Effector memory CD8-positive, alpha-beta T cell (primary cell): ENCODE data around the gene RGS7BP.

Source experiments
- ATAC-seq: fragments of 150-1000 bp; cut with Tn5 transposase; replicated peaks from 2 replicates; pipeline ENCODE4 v1.10.0; 2021; ENCODE audit warnings: mild to moderate bottlenecking, moderate library complexity
- DNase-seq, 3 experiments: peaks; one replicate each; pipeline ENCODE4 v3.0.0; 2021
- H3K27ac Mint-ChIP-seq, 2 donors: one replicate each; pipeline ENCODE4 v1.8.0; 2022; ENCODE audit warnings: mild to moderate bottlenecking in 2 of 2, mixed read lengths in 2 of 2, moderate library complexity in 2 of 2
- H3K27me3 Mint-ChIP-seq, 2 donors: one replicate each; pipeline ENCODE4 v1.8.0; 2022; ENCODE audit warnings: mixed read lengths in 2 of 2
- H3K36me3 Mint-ChIP-seq: one replicate; pipeline ENCODE4 v1.8.0; 2022; ENCODE audit warnings: mild to moderate bottlenecking, moderate library complexity, mixed read lengths; ENCODE audit not compliant: insufficient read depth
- H3K4me1 Mint-ChIP-seq, 2 donors: one replicate each; pipeline ENCODE4 v1.8.0; 2022; ENCODE audit warnings: low read depth in 2 of 2, mixed read lengths in 2 of 2
- H3K4me3 Mint-ChIP-seq, 2 donors: one replicate each; pipeline ENCODE4 v1.8.0; 2022; ENCODE audit warnings: mild to moderate bottlenecking in 2 of 2, mixed read lengths in 2 of 2, moderate library complexity in 2 of 2
- H3K9me3 Mint-ChIP-seq, 2 donors: one replicate each; pipeline ENCODE4 v1.8.0; 2022; ENCODE audit warnings: mixed read lengths in 2 of 2

The RGS7BP gene

DNA sequence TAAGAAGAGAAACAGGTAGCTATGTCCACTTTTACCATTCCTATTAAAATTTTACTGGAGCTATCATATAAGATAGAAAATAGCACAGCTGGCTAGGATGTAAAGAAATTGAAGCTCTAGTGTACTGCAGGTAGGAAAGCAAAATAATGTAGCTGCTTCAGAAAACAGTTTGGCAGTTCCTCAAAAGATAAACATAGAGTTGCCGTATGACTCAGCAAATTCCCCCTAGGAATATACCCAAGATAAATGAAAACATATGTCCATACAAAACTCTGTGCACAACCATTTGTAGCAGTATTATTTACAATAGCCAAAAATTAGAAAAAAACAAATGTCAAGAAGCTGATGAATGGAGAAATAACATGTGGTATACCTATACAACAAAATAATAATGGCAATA, 119.9 kb downstream of the RGS7BP start:
- Mint-ChIP-seq H3K27me3 (peaks cover 37 to 38% of the 10 kb centered on the region in 2 donors), H3K4me3 (no peak overlapping the region), H3K9me3 (no peaks in the 10 kb centered on the region), H3K36me3 (no peaks in the 10 kb centered on the region), H3K27ac (no peak overlapping the region), H3K4me1 (no peaks in the 10 kb centered on the region)
- ATAC-seq (no peak), DNase-seq (no peak)

- H3K27me3 Mint-ChIP-seq: peaks cover 10 to 16% of the 10 kb centered on the region in 2 donors
- H3K4me3 Mint-ChIP-seq: no peak overlapping the region
- H3K4me1 Mint-ChIP-seq: no peaks in the 10 kb centered on the region
- H3K27ac Mint-ChIP-seq: no peak overlapping the region
- no peaks in the 10 kb centered on the region for H3K36me3 Mint-ChIP-seq
- DNase-seq (no peak), ATAC-seq (no peak)
- no peaks in the 10 kb centered on the region for H3K9me3 Mint-ChIP-seq
Observed at GRCh38 chr5:64628901-64629300, 123.1 kb downstream of the RGS7BP start.

- Mint-ChIP-seq H3K4me3 (no peak overlapping the region), H3K4me1 (no peaks in the 10 kb centered on the region), H3K27ac (no peak overlapping the region), H3K36me3 (no peaks in the 10 kb centered on the region), H3K9me3 (no peaks in the 10 kb centered on the region), H3K27me3 (peaks cover under 1 to 6% of the 10 kb centered on the region in 2 donors)
- ATAC-seq: no peak
- DNase-seq: no peak
Observed at GRCh38 chr5:64629841-64630240, 124.0 kb downstream of the RGS7BP start.

DNA sequence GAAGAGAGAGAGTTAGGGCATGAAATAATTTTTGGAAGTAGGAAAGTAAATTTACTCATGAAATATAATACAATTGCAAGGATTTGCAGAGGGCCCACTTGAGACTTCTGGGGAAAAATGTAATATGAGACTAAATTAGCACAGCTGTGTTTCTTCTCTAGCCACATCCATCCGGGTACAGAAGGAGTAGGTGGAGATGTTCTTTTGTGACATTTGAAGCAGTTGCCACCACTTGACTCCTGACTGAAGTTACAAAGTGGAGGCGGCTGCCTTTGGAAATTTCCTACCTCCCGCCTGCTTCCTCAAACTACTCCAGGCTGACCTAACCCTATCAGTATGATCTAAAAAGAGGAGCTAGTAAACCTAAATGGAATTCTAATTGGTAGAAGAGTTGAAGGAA, 126.4 kb downstream of the RGS7BP start:
- H3K4me1 Mint-ChIP-seq: peaks cover 3 to 4% of the 10 kb centered on the region in 2 donors
- no peaks in the 10 kb centered on the region for H3K9me3 Mint-ChIP-seq
- no peak for DNase-seq

GRCh38 chr5:64634997-64635686, 129.3 kb downstream of the RGS7BP start:
- Mint-ChIP-seq H3K4me1 (peaks cover 5 to 7% of the 10 kb centered on the region in 2 donors), H3K9me3 (no peaks in the 10 kb centered on the region), H3K27me3 (peaks cover 27 to 31% of the 10 kb centered on the region in 2 donors), H3K27ac (no peak overlapping the region), H3K4me3 (no peak overlapping the region), H3K36me3 (no peaks in the 10 kb centered on the region)
- DNase-seq: no peak
- peak; percentile 45 for ATAC-seq

More for the DNA sequence above, 126.4 kb downstream of the RGS7BP start:
- Mint-ChIP-seq H3K27me3 (peaks cover 5 to 12% of the 10 kb centered on the region in 2 donors), H3K36me3 (no peaks in the 10 kb centered on the region), H3K27ac (no peak overlapping the region), H3K4me3 (no peak overlapping the region)
- no peak for ATAC-seq

GRCh38 chr5:64637144-64637543, 131.3 kb downstream of the RGS7BP start:
- Mint-ChIP-seq H3K27ac (no peak overlapping the region), H3K9me3 (no peaks in the 10 kb centered on the region), H3K36me3 (no peaks in the 10 kb centered on the region), H3K4me3 (no peak overlapping the region), H3K27me3 (peaks cover 27 to 31% of the 10 kb centered on the region in 2 donors), H3K4me1 (peaks cover 5 to 7% of the 10 kb centered on the region in 2 donors)
- peak; percentile 31 for ATAC-seq
- no peak for DNase-seq

DNA sequence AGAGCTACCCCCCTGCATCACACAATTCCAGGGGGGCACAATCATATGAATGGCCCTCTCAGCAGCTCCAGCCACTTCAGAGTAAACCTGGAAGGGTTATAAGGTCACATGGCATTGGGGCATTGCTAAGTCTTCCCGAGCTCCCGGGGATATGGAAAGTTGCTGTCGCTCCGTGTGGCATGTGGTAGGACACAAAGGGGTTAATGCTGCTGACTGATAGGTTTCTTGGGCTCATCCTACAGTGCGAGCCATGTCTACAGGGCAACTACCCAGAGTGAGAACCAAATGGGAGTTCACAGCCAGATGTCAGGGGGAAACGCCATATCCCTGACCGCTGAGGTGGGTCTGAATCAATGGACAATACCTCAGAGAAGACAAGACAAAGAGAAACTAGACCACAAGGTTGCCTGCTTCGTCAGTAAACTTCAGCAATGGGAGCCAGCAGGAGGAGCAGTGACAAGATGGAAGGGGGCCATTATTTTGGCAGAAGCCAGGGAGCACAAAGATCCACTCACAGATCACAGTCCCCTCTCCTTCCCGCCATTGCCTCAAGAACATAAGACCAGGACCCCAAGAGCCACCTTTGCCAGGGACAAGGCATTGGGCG, 132.1 kb downstream of the RGS7BP start:
- Mint-ChIP-seq H3K27me3 (peaks cover 27 to 31% of the 10 kb centered on the region in 2 donors), H3K27ac (no peak overlapping the region), H3K36me3 (no peaks in the 10 kb centered on the region), H3K4me3 (no peak overlapping the region), H3K4me1 (peaks cover 5 to 7% of the 10 kb centered on the region in 2 donors), H3K9me3 (no peaks in the 10 kb centered on the region)
- ATAC-seq (no peak), DNase-seq (no peak)

- no peak overlapping the region for H3K4me3 Mint-ChIP-seq
- DNase-seq (no peak), ATAC-seq (no peak)
- no peak overlapping the region for H3K27ac Mint-ChIP-seq
- H3K4me1 Mint-ChIP-seq: no peaks in the 10 kb centered on the region
- no peaks in the 10 kb centered on the region for H3K9me3 Mint-ChIP-seq
- H3K27me3 Mint-ChIP-seq: peaks cover 2 to 6% of the 10 kb centered on the region in 2 donors
- no peaks in the 10 kb centered on the region for H3K36me3 Mint-ChIP-seq
Observed at GRCh38 chr5:64644831-64645230, 139.0 kb downstream of the RGS7BP start.

GRCh38 chr5:64646169-64646568, 140.4 kb downstream of the RGS7BP start:
- Mint-ChIP-seq H3K27ac (no peak overlapping the region), H3K36me3 (no peaks in the 10 kb centered on the region), H3K4me3 (no peak overlapping the region), H3K9me3 (no peaks in the 10 kb centered on the region), H3K27me3 (peaks cover 0 to 6% of the 10 kb centered on the region in 2 donors), H3K4me1 (no peaks in the 10 kb centered on the region)
- DNase-seq (no peak), ATAC-seq (no peak)

DNA sequence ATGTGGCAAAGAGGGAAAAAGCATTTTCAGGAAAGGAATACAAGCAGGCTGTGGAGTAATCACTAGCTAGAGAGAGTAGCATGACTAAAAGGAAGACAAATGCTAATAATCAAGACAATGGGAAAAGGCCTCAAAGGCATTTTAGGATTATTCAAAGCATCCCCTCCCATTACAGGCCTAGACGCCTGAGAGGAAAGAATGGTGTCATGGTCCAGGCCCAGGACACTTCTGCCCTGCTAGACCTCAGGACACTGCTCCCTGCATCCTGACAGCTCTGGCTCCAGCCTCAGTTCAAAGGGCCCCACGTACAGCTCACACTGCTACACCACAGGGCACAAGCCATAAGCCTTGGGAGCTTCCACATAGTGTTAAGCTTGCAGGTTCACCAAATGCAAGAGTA, 143.7 kb downstream of the RGS7BP start:
- no peak overlapping the region for H3K4me3 Mint-ChIP-seq
- no peaks in the 10 kb centered on the region for H3K4me1 Mint-ChIP-seq
- no peaks in the 10 kb centered on the region for H3K9me3 Mint-ChIP-seq
- no peak overlapping the region for H3K27ac Mint-ChIP-seq
- ATAC-seq (no peak), DNase-seq (no peak)
- H3K27me3 Mint-ChIP-seq: peaks cover 0 to 6% of the 10 kb centered on the region in 2 donors
- no peaks in the 10 kb centered on the region for H3K36me3 Mint-ChIP-seq

- DNase-seq (no peak), ATAC-seq (no peak)
- no peak overlapping the region for H3K27ac Mint-ChIP-seq
- H3K4me3 Mint-ChIP-seq: no peak overlapping the region
- H3K4me1 Mint-ChIP-seq: no peaks in the 10 kb centered on the region
- peaks cover 3% of the 10 kb centered on the region for H3K36me3 Mint-ChIP-seq
- no peaks in the 10 kb centered on the region for H3K27me3 Mint-ChIP-seq
- no peaks in the 10 kb centered on the region for H3K9me3 Mint-ChIP-seq
Observed at GRCh38 chr5:64653766-64654560, 148.1 kb downstream of the RGS7BP start.

DNA sequence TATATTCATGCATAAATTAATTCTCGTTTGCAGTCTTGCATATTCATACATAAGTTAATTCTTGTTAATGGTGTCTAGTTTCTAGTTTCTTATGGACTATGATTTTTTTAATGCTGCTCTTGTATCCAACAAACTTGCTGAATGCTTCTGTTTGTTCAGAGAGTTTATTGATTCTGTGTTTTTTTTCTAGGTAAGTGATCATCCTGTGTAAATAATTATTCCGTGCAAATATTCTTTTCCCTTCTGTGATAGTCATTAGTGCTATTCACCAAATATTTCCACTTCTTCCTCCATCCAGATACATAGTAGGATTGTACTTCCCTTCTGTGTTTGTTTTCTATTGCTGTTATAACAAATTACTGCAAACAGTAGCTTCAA, 148.7 kb downstream of the RGS7BP start:
- Mint-ChIP-seq H3K9me3 (no peaks in the 10 kb centered on the region), H3K27me3 (no peaks in the 10 kb centered on the region), H3K36me3 (peaks cover 3% of the 10 kb centered on the region), H3K4me3 (no peak overlapping the region), H3K4me1 (no peaks in the 10 kb centered on the region), H3K27ac (no peak overlapping the region)
- no peak for ATAC-seq
- DNase-seq: no peak

- Mint-ChIP-seq H3K4me3 (no peak overlapping the region), H3K9me3 (no peaks in the 10 kb centered on the region), H3K27me3 (no peaks in the 10 kb centered on the region), H3K4me1 (no peaks in the 10 kb centered on the region), H3K36me3 (peaks cover 3% of the 10 kb centered on the region), H3K27ac (no peak overlapping the region)
- DNase-seq (no peak), ATAC-seq (no peak)
Observed at GRCh38 chr5:64655596-64655995, 149.8 kb downstream of the RGS7BP start.

GRCh38 chr5:64659289-64659688, 153.5 kb downstream of the RGS7BP start:
- Mint-ChIP-seq H3K9me3 (no peaks in the 10 kb centered on the region), H3K36me3 (peaks cover 3% of the 10 kb centered on the region), H3K27ac (no peak overlapping the region), H3K27me3 (peaks cover 3 to 6% of the 10 kb centered on the region in 2 donors), H3K4me1 (no peaks in the 10 kb centered on the region), H3K4me3 (no peak overlapping the region)
- ATAC-seq (no peak), DNase-seq (no peak)
